ENCODE results near the gene RAP1GAP. TPM values are rescaled to one million over a fixed set of nuclear protein-coding genes. Genes with fewer than 3 reads are reported as not detected.

RAP1GAP gene
- total and polyA plus RNA-seq, 2 donors from 2014 or later = 39.2 to 200 TPM

DNA sequence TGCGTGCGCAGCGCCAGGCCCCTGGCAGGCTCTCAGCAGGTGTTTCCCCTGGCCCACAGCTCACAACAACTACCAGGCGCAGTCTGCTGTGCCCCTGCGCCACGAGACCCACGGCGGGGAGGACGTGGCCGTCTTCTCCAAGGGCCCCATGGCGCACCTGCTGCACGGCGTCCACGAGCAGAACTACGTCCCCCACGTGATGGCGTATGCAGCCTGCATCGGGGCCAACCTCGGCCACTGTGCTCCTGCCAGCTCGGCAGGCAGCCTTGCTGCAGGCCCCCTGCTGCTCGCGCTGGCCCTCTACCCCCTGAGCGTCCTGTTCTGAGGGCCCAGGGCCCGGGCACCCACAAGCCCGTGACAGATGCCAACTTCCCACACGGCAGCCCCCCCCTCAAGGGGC, 91.8 kb downstream of the RAP1GAP start:
- H3K4me3 ChIP-seq (ENCODE audit: low read length in 3 of 3) = no peak overlapping the region
- TF ChIP-seq, protein P1, sequence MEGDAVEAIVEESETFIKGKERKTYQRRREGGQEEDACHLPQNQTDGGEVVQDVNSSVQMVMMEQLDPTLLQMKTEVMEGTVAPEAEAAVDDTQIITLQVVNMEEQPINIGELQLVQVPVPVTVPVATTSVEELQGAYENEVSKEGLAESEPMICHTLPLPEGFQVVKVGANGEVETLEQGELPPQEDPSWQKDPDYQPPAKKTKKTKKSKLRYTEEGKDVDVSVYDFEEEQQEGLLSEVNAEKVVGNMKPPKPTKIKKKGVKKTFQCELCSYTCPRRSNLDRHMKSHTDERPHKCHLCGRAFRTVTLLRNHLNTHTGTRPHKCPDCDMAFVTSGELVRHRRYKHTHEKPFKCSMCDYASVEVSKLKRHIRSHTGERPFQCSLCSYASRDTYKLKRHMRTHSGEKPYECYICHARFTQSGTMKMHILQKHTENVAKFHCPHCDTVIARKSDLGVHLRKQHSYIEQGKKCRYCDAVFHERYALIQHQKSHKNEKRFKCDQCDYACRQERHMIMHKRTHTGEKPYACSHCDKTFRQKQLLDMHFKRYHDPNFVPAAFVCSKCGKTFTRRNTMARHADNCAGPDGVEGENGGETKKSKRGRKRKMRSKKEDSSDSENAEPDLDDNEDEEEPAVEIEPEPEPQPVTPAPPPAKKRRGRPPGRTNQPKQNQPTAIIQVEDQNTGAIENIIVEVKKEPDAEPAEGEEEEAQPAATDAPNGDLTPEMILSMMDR (IDR thresholded peaks at IDR 0.05; ENCODE audit: borderline replicate concordance, extremely low read depth, insufficient read depth) = no peak
- intact Hi-C loops (cut with DNase I) = no loop called here
- peak overlapping the region; percentile 7 to 57 for H3K27ac ChIP-seq (ENCODE audit: low read depth in 2 of 2, low read length in 2 of 2)
- peaks cover 0 to under 1% (median 0%) of the 10 kb centered on the region in 3 donors for H3K9me3 ChIP-seq (ENCODE audit: control insufficient read depth in 2 of 3, insufficient read depth in 1 of 3, low read length in 3 of 3)
- DNase-seq = no peak
- no peaks in the 10 kb centered on the region for H3K27me3 ChIP-seq (ENCODE audit: control insufficient read depth, insufficient read depth, low read length)
- H3K9ac ChIP-seq (ENCODE audit: low read length in 3 of 3) = no peak overlapping the region
- no peaks in the 10 kb centered on the region for H3K36me3 ChIP-seq (ENCODE audit: control insufficient read depth in 2 of 3, insufficient read depth in 3 of 3, low read length in 3 of 3)
- no peak for FAIRE-seq
- H3K4me1 ChIP-seq (ENCODE audit: control insufficient read depth in 2 of 3, insufficient read depth in 2 of 3, low read depth in 1 of 3, low read length in 3 of 3) = peaks cover 0 to 15% (median 5%) of the 10 kb centered on the region in 3 donors

DNA sequence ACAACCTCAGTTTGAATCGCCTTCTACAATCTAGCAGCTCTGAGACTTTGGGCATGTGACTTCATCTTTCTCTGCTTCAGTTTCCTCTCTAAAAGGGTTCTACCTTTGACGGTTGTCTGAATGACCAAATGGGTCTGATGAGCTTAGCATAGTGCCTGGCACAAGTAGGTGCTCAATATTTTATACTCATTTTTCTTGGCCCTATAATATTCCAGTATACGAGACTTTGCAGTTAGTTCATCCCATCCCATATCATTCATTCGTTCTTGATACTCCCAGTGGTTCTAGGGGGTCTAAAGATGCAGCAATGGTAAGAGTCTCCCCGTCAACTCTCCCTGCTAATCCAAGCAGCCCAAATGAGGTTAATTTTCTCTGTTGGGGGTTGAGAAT, 92.4 kb downstream of the RAP1GAP start:
- TF ChIP-seq, protein P1 (IDR thresholded peaks at IDR 0.05; ENCODE audit: borderline replicate concordance, extremely low read depth, insufficient read depth) = no peak
- Histone ChIP-seq H3K27me3 (ENCODE audit: control insufficient read depth, insufficient read depth, low read length) (no peaks in the 10 kb centered on the region), H3K4me1 (ENCODE audit: control insufficient read depth in 2 of 3, insufficient read depth in 2 of 3, low read depth in 1 of 3, low read length in 3 of 3) (peaks cover 0 to 15% (median 5%) of the 10 kb centered on the region in 3 donors), H3K27ac (ENCODE audit: low read depth in 2 of 2, low read length in 2 of 2) (no peak overlapping the region), H3K9me3 (ENCODE audit: control insufficient read depth in 2 of 3, insufficient read depth in 1 of 3, low read length in 3 of 3) (peaks cover 0 to 3% (median 0%) of the 10 kb centered on the region in 3 donors), H3K36me3 (ENCODE audit: control insufficient read depth in 2 of 3, insufficient read depth in 3 of 3, low read length in 3 of 3) (no peaks in the 10 kb centered on the region), H3K9ac (ENCODE audit: low read length in 3 of 3) (no peak overlapping the region), H3K4me3 (ENCODE audit: low read length in 3 of 3) (no peak overlapping the region)
- DNase-seq = no peak
- intact Hi-C loops (cut with DNase I) = no loop called here
- no peak for FAIRE-seq

DNA sequence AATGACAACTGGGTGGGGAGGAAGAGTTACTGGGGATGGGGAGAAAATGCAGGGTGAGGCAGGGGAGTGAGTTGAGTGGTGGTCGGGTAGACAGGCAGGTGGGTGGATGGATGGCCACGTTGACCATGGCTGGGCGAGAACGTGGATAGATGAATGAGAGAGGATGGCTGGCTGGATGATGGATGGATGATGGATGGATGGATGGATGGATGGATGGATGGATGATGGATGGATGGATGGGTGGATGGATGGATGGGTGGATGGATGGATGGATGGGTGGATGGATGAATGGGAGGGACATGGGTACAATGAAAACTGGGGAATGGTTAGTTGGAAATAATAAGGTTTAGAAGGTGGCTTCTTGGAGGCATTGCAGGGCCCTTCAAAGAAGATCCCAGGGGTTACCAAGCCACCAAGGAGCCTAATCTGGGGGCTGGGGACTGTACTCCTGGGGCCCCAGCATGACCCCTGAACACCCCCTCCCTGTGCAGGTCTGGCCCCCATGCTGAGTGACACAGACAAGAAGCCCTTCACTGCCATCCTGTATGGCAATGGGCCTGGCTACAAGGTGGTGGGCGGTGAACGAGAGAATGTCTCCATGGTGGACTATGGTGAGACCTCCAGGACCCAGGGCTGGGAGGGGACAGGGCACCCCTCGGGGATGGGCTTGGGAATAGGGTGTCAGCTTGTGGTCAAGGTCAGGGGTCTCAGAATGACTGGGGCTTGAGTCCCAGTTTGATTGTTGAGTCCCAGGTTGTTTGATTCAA, 92.9 kb downstream of the RAP1GAP start:
- intact Hi-C loops (cut with DNase I) = no loop called here
- H3K4me3 ChIP-seq (ENCODE audit: low read length in 3 of 3) = no peak overlapping the region
- H3K9me3 ChIP-seq (ENCODE audit: control insufficient read depth in 2 of 3, insufficient read depth in 1 of 3, low read length in 3 of 3) = peaks cover 0 to 3% (median 0%) of the 10 kb centered on the region in 3 donors
- no peak overlapping the region for H3K9ac ChIP-seq (ENCODE audit: low read length in 3 of 3)
- H3K4me1 ChIP-seq (ENCODE audit: control insufficient read depth in 2 of 3, insufficient read depth in 2 of 3, low read depth in 1 of 3, low read length in 3 of 3) = peaks cover 0 to 15% (median 5%) of the 10 kb centered on the region in 3 donors
- FAIRE-seq = no peak
- no peaks in the 10 kb centered on the region for H3K27me3 ChIP-seq (ENCODE audit: control insufficient read depth, insufficient read depth, low read length)
- H3K36me3 ChIP-seq (ENCODE audit: control insufficient read depth in 2 of 3, insufficient read depth in 3 of 3, low read length in 3 of 3) = no peaks in the 10 kb centered on the region
- TF ChIP-seq, protein P1 (IDR thresholded peaks at IDR 0.05; ENCODE audit: borderline replicate concordance, extremely low read depth, insufficient read depth) = no peak
- H3K27ac ChIP-seq (ENCODE audit: low read depth in 2 of 2, low read length in 2 of 2) = no peak overlapping the region
- DNase-seq = peak in 1 of 5 donors; percentile 27
